Vagina (tissue), 2 donors: ENCODE results near the gene TMEM176A. TPM values are rescaled to one million over a fixed set of nuclear protein-coding genes. Genes with fewer than 3 reads are reported as not detected.
A peak's percentile ranks its signal among the peaks of the same experiment; 100 is the strongest.

Source experiments
- DNase-seq, 2 donors: peaks; one replicate each; pipeline ENCODE4 v3.0.0-alpha.2; 2017; ENCODE audit errors: extremely low spot score in 2 of 2
- H3K27ac ChIP-seq: fragments of 200-600 bp; sonication (generic); one replicate; pipeline ENCODE4 v1.5.1; 2019
- H3K27me3 ChIP-seq: fragments of 200-600 bp; sonication (generic); one replicate; pipeline ENCODE4 v1.5.1; 2019
- H3K36me3 ChIP-seq, 2 donors: fragments of 200-600 bp; sonication (generic); one replicate each; pipeline ENCODE4 v1.5.1; 2017 to 2019
- H3K4me1 ChIP-seq: fragments of 200-600 bp; sonication (generic); one replicate; pipeline ENCODE4 v1.5.1; 2019
- H3K4me3 ChIP-seq, 2 donors: fragments of 200-600 bp; sonication (generic); 1 replicate in 1 of 2; 2 replicates in 1 of 2; pipeline ENCODE4 v1.5.1; 2016 to 2019
- H3K9me3 ChIP-seq: fragments of 200-600 bp; sonication (generic); one replicate; pipeline ENCODE4 v1.5.1; 2019
- CTCF ChIP-seq, 3 experiments: fragments of 450-650 bp in 2 of 3; fragments of 200-600 bp in 1 of 3; sonication (generic) in 1 of 3; IDR thresholded peaks; one replicate each; pipeline ENCODE4 v1.5.1; 2017 to 2019; ENCODE audit warnings: antibody characterized with exemption in 3 of 3, mild to moderate bottlenecking in 2 of 3, moderate library complexity in 2 of 3
- POLR2A ChIP-seq, 2 donors: fragments of 450-650 bp; IDR thresholded peaks; one replicate each; pipeline ENCODE4 v1.6.1; 2017; ENCODE audit warnings: antibody characterized with exemption in 2 of 2, mild to moderate bottlenecking in 2 of 2, moderate library complexity in 2 of 2
- POLR2AphosphoS5 ChIP-seq, 2 donors: sonication (generic); formaldehyde crosslinking; IDR thresholded peaks; one replicate each; pipeline ENCODE4 v1.9.0; 2017; ENCODE audit warnings: antibody characterized with exemption in 2 of 2, mild to moderate bottlenecking in 2 of 2, low read depth in 1 of 2; ENCODE audit not compliant: insufficient read depth in 1 of 2
- intact Hi-C: fragments of 100-400 bp; cut with DNase I; formaldehyde crosslinking; loops from one replicate; pipeline ENCODE4 v1.15.1; 2023
- total RNA-seq: library from RNA; depleted of rRNA; stranded (reverse); fragments of >200 nt; gene quantifications from one replicate; pipeline ENCODE4 v1.2.3, GENCODE V29; 2016

The TMEM176A gene
- total RNA-seq, 1 donor from 2014 or later, result 43.7 TPM

DNA sequence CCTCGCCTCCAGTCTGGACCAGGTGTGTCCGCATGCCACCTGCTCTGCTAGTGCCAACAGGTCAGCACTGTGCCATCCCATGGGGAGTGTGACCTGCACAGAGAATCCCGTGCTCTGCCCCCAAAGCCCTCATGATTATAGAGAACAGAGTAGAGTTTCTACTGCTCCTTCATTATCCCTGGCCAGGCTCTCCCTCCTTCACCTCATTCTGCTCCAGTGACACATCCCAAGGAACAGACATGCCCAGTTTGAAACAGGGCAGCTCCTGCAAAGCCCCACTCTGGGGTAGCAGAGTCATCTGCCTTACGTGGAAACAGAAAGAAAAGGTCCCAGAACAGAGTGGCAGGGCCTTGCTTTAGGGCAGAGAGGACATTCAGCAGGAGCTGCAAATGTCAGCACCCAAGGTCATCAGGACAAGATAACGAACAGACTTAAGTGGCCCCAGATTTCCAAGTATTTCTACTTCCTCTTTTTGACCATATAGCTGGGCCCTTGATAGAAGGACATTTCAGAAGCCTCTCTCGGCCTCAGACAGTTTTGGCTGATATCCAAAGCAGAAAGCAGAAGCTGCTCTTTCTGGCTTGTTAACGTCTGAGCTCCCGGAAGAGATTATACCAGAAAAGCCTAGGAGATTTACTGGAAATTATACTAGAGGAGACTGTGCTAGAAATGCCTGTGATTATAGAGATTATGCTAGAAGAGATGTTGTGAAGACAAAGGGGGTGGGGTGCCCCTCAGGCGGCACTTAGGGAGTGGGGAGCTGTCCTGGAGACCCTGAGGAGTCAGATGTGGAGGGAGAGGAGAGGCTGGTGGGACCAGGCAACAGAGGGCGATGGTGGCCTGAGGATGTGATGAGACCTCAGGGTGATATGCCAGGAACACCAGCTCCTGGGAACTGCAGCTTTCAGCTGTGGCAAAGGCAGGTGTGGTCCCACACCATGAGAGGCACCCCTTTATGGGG is 13.0 kb upstream of the TMEM176A start:
- peak overlapping the region; percentile 82 for H3K27ac ChIP-seq
- TF ChIP-seq CTCF (IDR thresholded peaks at IDR 0.05), result no peak
- no peak for TF ChIP-seq POLR2A (IDR thresholded peaks at IDR 0.05)
- TF ChIP-seq POLR2AphosphoS5 (IDR thresholded peaks at IDR 0.05; ENCODE audit: insufficient read depth in 1 of 2, low read depth in 1 of 2), result no peak
- no peaks in the 10 kb centered on the region for H3K27me3 ChIP-seq
- H3K4me3 ChIP-seq, result no peak overlapping the region
- intact Hi-C loops, result no loop called here
- peaks cover 47% of the 10 kb centered on the region for H3K4me1 ChIP-seq
- peaks cover 0 to 17% of the 10 kb centered on the region in 2 donors for H3K36me3 ChIP-seq
- H3K9me3 ChIP-seq, result no peaks in the 10 kb centered on the region
- no peak for DNase-seq

GRCh38 chr7:150788474-150789269 is 11.9 kb upstream of the TMEM176A start:
- Histone ChIP-seq H3K4me3 (no peak overlapping the region), H3K36me3 (peaks cover 0 to 21% of the 10 kb centered on the region in 2 donors), H3K27ac (peak overlapping the region; percentile 82), H3K4me1 (peaks cover 47% of the 10 kb centered on the region), H3K27me3 (no peaks in the 10 kb centered on the region), H3K9me3 (no peaks in the 10 kb centered on the region)
- intact Hi-C loops, result no loop called here
- DNase-seq, result no peak
- TF ChIP-seq POLR2A (IDR thresholded peaks at IDR 0.05) (no peak), POLR2AphosphoS5 (IDR thresholded peaks at IDR 0.05; ENCODE audit: insufficient read depth in 1 of 2, low read depth in 1 of 2) (no peak)

DNA sequence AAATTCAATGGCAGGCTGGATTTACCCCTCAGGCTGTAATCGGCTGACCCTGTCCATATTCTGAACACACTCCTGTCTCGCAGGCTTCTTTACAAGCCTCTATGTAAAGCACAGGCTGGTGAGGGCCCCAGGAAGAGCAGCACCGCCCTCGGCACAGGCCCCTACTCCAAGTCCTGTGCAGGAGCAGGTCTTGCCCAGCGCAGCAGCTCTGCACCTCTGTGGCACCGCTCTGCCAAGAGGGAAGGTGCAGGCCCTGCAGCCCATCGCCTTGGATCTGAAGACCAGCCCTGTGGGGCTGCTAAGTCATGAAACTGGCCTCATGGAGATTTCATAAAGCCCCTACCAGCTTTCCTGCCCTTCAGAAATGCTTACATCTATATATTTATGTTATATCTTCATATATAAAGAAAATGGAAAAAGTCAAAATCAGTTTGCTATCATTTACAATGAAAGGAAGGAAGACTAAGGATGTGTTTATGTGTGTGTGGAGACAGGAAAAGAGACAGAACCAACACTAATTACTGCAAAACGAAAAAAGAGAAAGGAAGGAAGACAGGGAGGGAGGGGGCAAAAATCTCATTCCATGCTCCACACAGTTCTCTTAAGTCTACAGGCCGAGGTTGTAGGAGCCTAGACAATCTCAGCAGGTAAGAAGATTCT is 10.0 kb upstream of the TMEM176A start:
- no peak for DNase-seq
- no peaks in the 10 kb centered on the region for H3K9me3 ChIP-seq
- no peaks in the 10 kb centered on the region for H3K27me3 ChIP-seq
- intact Hi-C loops, result no loop called here
- peaks cover 35% of the 10 kb centered on the region for H3K4me1 ChIP-seq
- H3K36me3 ChIP-seq, result peaks cover 0 to 23% of the 10 kb centered on the region in 2 donors
- no peak overlapping the region for H3K27ac ChIP-seq
- H3K4me3 ChIP-seq, result no peak overlapping the region
- TF ChIP-seq POLR2A (IDR thresholded peaks at IDR 0.05) (no peak), POLR2AphosphoS5 (IDR thresholded peaks at IDR 0.05; ENCODE audit: insufficient read depth in 1 of 2, low read depth in 1 of 2) (no peak), CTCF (IDR thresholded peaks at IDR 0.05) (no peak)

DNA sequence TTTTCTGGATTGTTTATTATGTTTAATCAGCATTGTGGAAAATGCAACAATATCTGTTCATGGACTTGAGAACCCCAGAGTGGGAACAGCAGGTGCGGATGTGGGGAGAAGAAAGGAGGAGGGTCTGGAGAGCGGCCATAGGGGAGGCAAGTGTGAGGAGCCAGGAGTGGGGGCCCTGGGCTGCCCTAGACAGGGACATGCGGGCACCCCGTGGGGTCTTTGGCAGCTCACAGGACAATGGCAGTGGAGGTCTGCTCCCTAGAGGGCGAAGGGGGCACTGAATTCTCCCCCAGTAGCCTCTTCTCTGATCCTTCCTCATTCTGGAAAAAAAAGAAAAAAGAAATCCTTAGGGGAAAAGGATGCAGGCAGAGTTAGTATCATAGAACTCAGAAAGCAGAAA is 9.3 kb upstream of the TMEM176A start:
- no peak overlapping the region for H3K4me3 ChIP-seq
- no peak for TF ChIP-seq CTCF (IDR thresholded peaks at IDR 0.05)
- no peak for TF ChIP-seq POLR2A (IDR thresholded peaks at IDR 0.05)
- TF ChIP-seq POLR2AphosphoS5 (IDR thresholded peaks at IDR 0.05; ENCODE audit: insufficient read depth in 1 of 2, low read depth in 1 of 2), result no peak
- H3K9me3 ChIP-seq, result no peaks in the 10 kb centered on the region
- DNase-seq, result no peak
- intact Hi-C loops, result no loop called here
- H3K27ac ChIP-seq, result no peak overlapping the region
- H3K4me1 ChIP-seq, result peaks cover 29% of the 10 kb centered on the region
- peaks cover 0 to 27% of the 10 kb centered on the region in 2 donors for H3K36me3 ChIP-seq
- no peaks in the 10 kb centered on the region for H3K27me3 ChIP-seq
